GM18502 (cell line): ENCODE data around the gene UNK.

ENCODE experiments used
- ATAC-seq: cut with Tn5 transposase; IDR thresholded peaks from one replicate; pipeline ENCODE4 v1.9.1; 2021; ENCODE audit warnings: mild to moderate bottlenecking; ENCODE audit not compliant: unreplicated experiment, poor library complexity

Gene UNK

DNA sequence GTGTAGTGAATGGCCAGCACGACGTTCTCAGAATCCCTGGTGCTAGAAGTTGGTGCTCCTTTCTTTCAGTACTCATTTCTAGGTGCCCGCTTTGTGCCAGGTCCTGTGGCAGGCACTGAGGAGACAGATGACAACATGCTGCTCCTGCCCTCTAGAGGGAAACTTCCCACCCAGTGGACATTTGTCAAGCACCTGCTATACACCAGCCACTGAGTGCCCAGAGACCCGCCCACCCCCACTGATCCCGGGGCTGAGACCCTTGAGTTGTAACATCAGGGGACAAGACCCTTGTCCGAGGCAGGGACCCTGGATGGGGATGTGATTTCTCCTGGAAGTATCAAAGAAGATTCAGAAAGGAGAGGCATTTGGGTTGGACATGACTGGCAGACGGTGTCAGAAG is 34.5 kb downstream of the UNK start:
- no peak for ATAC-seq

DNA sequence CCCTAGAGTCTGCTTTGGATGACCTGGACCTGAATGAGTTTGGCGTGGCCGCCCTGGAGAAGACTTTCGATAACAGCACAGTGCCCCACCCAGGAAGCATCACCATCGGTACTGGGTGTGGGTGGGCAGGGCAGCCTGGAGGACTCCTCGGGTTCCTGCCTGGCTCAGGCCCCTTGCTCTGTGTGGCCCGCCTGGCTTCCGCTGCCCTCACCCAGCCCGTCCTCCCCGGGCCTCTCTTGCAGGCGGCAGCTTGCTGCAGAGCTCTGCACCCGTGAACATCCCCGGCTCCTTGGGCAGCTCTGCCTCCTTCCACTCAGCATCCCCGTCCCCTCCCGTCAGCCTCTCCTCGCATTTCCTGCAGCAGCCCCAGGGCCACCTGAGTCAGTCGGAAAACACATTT is 35.1 kb downstream of the UNK start:
- ATAC-seq: no peak

DNA sequence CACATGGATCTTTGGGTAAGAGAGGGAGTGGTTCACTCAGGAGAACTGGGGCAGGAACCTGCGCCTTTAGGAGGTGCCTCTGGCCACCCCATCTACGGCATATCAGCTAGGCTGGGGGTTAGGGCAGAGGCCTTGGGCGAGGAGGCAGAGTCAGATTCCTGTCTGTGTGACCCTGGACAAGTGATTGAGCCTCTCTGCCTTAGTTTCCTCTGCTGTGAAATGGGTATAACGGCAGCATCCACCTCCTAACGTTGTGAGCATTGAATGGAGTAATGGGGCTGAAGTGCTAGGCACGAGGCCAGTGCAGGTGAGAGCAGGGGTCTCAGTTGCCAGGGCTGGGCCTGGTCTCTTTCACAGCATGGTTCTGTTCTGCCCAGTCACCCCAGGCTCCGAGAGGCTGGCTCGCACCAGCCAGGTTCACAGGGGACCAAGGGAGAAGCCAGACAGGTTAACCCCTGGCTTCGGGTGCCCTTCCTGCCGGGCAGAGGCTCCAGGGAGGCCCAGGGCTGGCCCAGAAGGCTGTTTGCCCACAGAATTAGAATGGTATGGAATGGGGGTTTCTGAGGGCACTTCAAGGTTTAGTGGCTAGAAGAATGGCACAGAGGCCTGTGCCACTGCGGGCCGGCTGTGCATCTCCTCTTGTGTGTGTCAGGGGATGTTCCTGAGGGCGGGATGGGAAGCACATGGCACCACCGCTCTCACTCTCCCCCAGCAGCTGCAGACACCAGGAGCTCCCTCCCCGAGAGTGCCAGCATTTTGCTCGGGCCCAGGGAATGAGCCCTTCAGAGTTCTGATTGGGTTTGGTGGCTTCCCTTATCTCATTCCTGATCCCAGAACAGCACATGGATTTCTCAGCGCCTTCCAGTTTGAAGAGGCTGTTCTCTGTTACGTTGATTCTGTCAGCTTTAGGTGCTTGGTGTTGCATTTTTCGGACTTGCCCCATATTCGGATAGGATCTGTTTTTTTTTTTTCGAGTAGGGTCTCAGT is 35.8 kb downstream of the UNK start:
- no peak for ATAC-seq

DNA sequence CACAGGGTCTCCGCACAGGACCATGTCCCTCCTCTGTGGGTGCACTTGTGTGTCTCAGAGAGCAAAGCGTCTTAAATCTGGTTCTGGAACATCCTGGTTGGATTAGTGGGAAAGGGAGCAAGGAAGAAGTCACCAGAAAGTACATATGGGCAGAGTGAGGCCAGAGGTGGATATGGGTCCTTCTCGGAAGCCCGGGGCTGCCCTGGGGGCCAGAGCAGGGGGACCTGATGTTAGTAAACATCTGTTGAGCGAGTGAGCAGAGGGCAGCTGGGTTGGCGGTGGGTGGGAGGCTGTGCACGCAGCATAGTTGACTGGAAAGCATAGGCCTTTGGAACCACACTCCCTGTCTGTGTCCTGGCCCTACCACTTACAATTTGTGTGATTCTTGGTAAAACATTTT is 36.9 kb downstream of the UNK start:
- no peak for ATAC-seq

DNA sequence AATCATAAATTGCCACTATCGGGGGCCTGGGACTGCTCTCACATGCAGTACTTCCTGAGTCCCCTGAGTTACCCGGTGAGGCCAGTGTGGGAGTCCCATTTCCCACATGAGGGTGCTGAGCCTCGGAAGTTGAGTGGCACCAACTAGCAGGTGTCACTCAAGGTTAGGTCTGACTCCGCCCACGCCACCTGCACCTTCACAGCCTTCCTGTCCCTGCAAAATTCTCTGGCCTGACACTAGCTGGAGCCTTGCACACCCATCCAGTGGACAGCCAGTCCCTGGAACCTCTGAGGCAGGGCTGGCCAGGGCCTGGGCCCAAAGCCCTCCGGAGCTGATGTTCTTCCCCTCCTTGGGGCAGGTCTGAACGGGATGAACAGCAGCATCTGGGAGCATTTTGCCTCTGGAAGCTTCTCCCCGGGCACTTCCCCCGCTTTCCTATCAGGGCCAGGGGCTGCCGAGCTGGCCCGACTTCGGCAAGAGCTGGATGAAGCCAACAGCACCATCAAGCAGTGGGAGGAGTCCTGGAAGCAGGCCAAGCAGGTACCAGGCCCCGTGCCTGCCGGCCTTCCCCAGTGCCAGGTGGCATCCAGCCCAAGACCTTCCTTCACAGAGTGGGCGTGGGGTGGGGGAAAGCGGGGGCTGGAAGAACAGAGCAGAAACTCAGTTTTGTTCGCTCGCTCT is 37.7 kb downstream of the UNK start:
- ATAC-seq: no peak

DNA sequence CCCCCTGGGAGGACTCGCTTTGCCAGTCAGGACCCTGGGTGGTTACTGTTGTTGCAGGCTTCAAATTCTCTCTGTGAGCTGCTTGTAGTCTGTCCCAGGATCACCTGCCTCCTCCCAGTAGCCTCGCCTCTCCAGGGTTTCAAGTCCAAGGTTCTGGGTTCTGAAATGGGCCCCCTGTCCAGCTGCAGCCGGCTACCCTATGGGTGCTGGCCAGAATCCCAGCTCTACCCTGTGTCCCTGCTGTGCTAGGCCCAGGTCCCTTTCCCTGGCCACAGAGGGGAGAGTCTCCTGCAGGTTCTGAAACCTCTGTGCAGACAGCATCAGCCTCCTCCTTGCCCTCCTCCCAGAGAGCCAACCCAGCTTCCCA is 38.2 kb downstream of the UNK start:
- ATAC-seq: no peak

DNA sequence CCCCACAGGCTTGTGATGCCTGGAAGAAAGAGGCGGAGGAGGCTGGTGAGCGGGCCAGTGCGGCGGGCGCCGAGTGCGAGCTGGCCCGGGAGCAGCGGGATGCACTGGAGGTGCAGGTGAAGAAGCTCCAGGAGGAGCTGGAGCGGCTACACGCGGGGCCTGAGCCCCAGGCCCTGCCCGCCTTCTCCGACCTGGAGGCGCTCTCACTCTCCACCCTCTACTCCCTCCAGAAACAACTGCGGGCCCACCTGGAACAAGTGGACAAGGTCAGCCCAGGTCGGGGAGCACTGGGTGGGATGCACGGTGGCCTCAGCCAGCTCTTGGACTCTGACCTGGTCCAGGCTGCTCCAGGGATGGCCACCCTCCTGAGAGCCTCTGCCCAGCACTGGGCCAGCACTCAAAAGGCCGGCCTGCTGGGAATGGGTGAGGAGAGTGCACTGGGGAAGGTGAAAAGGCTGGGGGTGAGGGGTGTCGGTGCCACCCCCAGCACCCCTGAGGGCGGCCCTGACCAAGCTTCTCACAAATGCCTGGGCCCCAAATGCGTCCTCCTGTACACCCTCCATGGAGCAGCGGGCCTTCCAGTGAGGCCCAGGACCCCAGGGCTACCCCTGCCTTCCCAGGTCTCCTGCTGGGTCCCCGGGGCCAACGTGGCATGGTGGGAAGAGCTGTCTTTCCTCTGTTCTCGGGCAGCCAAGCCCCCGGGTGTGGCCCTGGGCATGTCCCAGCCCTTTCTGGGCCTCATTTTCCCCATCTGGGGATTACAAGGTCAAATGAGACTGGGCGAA is 38.8 kb downstream of the UNK start:
- ATAC-seq: no peak

DNA sequence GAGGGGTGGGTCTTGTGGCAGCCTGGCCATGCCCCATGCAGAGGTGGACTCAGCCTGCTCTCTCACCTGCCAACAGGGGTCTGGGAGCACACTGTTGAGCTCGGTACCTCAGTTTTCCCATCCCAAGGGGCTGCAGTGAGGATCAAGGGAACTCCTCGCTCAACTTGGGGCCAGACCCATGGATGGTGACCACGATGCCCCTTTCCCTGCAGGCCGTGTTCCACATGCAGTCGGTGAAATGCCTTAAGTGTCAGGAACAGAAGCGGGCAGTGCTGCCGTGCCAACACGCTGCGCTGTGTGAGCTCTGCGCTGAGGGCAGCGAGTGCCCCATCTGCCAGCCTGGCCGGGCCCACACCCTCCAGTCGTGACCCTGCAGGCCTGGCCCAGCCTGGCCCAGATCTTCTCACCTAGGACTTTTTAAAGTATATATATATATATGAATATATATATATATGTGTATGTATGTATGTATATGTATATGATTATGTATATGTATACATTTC is 39.5 kb downstream of the UNK start:
- ATAC-seq: no peak

DNA sequence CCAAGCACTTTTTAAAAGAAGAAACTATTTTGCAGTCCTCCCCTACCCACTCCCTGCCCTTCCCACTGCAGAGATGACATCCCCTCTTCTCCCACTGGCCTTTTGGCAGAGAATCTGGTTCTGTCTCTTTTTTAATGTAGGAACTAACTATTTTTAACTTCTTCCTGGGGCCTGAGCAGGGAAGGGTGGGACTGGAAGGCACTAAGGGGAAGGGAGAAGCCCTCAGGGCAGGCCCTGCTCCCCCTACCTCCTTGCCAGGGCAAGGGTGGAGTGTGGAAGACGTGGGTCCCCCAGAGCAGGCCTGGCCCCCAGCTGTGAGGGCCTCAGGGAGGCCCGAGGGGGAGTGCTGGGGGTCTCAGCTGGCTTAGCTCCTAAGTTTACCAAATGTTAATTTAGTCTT is 40.1 kb downstream of the UNK start:
- no peak for ATAC-seq

DNA sequence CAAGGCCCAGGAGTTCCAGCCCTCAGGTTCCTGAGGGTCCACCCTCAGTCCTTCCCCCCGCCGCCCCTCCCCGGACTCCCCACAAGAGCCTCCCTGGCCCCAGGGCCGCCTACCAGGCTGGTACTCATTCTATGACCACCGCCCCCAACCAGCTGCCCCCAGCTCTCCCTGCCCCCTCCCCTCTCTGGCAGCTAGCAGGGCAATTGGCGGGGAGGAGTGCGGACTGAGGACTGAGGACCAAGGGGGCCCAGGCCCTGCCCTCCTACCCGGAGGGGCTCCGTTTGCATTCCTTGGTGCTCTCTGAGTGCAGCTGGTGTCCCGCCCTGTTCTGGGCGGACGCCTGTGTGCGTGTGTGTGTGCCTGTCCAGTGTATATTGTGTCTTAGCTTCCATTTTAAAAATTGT is 40.5 kb downstream of the UNK start:
- ATAC-seq: no peak

DNA sequence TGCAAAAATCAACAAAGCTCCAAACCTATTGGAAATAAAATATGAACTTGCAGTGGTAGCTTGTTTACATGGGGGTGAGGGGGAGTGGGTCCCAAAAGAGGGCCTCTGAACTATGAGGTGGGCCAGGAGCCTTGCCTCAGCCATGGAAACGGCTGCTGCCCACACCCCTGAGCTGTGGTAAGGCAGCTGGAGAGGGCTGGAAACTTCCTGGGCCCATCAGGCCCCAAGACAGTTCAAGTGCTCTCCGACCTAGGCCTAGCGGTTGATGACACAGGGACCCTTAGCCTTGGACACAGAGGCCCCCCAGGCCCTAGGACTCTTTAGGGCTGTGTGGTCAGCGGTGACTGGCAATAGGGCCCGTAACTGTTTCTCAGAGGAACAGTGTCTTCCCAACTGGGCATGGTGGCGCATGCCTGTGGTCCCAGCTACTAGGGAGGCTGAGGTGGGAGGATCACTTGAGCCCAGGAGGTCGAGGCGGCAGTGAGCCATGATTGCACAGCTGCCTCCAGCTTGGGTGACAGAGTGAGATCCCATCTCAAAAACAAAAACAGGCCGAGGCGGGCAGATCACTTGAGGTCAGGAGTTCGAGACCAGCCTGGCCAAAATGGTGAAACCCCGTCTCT is 41.3 kb downstream of the UNK start:
- no peak for ATAC-seq

DNA sequence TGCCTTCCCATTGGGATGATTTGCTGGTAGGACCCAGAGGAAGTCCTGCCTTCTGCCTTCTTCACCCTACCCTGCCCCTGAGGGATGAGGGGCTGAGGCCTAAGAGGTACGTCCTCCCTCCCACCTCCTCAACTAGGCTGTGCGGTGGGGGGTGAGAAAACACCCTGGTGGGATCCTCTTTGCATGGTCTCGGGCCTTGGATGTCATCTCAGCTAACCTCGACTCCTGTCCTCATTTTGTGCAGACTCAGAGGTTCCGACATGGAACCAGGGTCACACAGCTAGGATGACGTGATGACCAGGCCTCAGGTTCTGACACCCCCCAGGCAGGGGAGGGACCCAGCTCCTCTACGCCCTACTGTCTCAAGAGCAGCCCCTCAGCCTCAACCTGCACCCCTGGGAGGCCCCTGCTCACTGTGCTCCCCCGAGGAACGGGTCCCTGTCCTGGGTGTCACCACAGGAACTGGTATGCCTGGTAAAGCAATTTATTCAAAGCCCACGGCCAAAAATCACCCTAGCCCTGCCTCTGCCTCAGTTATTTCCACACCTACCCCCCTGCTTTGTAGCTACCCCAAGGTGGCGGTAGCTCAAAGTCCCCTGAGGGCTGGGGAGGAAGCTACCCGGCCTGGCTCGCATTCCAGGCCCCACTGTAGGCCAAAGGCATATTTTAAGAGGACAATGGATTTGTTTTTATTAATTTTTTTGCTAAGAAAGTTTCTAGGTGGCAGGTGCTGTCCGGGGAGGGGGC is 42.1 kb downstream of the UNK start:
- ATAC-seq: no peak

DNA sequence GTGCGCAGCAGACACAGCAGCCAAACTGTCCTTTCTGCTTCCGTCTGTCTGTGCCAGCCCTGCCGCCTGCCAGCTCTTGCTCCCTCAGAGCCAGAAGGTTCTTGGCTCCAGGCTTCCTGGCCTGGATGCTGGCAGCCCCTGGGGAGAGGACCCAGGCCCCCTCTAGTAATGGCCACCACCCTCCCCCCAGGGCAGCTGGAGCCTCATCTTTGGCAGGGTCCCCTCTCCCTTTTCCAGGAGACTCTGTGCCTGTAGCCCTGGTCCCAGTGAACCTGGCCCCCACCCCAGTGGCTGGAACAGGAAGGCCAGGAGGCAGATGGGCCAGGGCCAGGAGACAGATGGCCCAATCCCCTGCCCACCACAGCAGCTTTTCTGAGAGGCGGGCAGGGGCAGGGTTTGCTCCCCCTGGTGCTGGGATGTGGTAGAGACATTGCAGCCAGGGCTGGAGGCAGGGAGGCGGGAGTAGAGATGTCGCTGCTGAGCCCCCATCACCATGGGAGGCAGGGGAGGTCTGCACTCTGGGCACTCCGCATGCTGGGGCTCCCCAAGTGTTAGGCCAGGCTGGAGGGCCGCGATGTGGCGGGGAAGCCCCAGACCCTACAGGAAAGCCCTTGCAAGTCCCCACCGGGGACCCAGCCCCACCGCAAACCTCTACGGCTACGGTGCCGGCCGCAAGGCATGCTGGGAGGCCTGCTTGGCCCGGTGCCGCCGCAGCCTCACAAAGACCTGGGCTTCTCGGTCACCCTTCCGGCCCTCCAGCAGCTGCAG is 42.9 kb downstream of the UNK start:
- ATAC-seq: no peak

DNA sequence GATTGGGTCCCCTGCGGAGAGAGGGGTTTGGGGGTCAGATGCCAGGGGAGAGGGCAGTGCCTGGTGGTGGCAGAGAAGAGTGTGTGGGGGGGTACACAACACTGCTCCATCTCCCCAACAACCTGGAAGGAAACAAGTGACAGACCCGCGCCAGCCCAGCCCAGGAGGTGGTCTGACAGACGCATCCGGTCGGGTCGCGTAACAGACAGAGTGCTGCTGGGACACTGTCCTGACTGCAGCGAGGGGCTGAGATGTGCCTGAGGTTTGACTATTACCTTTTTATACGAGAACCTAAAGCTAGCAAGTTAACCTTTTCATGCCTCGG is 43.4 kb downstream of the UNK start:
- no peak for ATAC-seq

DNA sequence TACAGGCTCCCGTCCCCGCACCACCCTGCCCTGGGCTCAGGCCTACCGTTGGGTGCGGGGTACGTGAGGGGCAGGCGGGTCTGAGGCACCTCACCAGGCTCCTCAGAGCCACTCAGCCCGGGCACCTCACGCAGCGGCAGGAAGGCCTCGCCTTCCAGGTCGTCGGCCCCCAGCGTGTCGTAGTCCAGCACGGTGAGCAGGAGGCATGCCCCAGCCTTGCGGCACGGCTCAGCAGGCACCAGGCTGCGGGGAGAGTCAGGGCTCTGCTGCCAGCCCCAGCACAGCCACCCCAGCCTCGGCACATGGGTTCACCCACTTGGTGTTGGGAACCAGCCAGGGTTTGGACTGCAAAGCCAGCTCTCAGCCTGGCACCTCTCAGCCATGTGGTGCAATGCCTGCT is 44.1 kb downstream of the UNK start:
- no peak for ATAC-seq

DNA sequence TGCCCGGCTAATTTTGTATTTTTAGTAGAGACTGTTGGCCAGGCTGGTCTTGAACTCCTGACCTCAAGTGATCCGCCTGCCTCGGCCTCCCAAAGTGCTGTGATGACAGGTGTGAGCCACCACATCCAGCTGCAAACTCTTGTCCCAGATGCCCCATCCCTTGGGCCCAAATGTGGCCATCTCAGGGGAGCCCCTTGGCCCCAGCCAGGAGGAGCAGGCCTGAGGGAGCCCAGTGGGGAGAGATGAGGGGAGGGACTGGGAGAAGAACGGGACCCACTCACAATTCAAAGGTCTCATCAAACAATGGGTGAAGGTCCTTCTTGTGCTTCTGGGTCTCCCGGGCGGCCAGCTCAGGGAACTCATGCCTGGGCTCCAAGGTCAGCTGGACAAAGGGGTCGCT is 45.1 kb downstream of the UNK start:
- no peak for ATAC-seq

DNA sequence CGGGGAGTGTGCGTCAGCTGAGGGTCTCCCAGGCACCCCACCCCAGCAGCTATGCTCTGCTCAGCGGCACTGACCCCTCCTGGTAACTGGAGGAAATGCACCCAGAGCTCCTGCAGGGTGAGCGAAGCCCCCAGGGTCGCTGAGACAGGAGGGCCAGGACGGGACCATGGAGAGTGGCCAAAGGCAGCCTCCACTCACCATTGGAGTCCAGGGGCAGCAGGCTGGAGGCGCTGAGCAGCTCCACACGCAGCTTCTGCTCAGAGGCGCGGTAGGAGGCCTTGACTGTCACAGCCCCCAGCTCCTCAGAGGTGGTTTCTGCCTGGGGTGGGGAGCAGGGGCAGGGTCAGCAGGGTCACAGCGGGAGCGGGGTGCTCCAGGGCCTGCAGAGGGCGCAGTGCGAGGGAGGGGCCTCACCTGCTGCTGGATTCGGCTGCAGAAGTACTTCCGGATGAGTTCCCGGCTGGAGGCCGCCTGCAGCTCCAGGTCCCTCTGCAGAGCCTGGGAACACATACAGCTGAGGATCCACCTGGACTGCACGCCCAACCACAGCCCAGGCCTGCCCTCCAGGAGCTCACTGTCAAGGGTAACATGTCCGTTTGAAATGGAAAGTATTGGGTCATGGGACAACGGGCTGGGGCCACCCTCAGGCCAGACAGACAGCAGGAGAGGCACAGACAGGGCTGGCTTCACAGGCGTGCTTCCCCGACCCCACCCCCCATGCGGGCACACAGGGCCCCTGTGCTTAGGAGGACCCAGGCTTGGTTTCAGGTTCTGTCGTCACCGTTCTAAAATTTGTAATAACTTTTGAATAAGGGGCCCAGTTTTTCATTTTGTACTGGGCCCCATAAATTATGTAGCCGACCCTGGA is 45.8 kb downstream of the UNK start:
- no peak for ATAC-seq

DNA sequence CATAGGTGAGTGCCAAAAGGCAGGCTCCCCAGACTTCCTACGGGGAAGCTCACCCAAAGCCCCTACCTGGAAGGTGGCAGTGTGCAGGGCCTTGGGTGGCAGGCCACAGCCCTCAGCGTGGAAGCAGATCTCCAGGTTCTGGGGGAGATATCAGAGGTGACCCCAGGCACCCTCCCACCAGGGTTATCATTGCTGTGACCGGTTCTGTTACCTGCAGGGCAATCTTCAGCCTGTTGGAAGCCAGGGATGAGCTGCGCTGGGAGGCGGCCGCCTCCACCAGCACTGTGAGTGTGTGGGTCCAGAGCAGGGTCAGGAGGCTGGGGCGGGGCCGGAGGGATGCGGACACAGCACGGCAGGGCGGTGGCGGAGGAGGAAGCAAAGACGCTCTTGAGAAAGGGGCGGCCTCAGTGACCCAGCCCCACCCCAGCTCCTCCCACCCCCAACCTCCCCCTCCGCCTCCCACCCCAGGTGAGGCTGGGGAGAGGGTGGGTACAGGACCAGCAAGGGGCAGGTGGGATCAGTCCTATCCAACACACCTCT is 46.5 kb downstream of the UNK start:
- ATAC-seq: no peak
